Stimulated activated CD8-positive, alpha-beta memory T cell treated with anti-CD3 and anti-CD28 coated beads, Interleukin-12 subunit alpha, Interleukin-12 subunit beta, amount 100 ng/mL, for 24 hours (primary cell): Measurements from ENCODE around the gene ZGRF1.
"Not testable (repeated sequence)": the region's sequence is repeated elsewhere in the genome, so short reads cannot be mapped to it uniquely, and the experiment has no call there.

Experiments
- DNase-seq: peaks from one replicate; pipeline ENCODE4 v3.0.0-alpha.2; 2020; ENCODE audit errors: extremely low read depth

Gene ZGRF1

GRCh38 chr4:112557676-112558411, 78.9 kb downstream of the ZGRF1 start:
- DNase-seq, result no peak

- DNase-seq, result not testable (repeated sequence)
Measured at GRCh38 chr4:112554271-112554670, 82.4 kb downstream of the ZGRF1 start.

- no peak for DNase-seq
Measured at GRCh38 chr4:112552668-112553067, 84.0 kb downstream of the ZGRF1 start.

GRCh38 chr4:112550728-112551127, 86.0 kb downstream of the ZGRF1 start:
- DNase-seq, result no peak

- DNase-seq, result no peak
Measured at GRCh38 chr4:112546476-112546875, 90.2 kb downstream of the ZGRF1 start.

GRCh38 chr4:112545346-112545745, 91.4 kb downstream of the ZGRF1 start:
- no peak for DNase-seq

- no peak for DNase-seq
Measured at GRCh38 chr4:112540695-112541094, 96.0 kb downstream of the ZGRF1 start.

GRCh38 chr4:112536123-112536522, 100.6 kb downstream of the ZGRF1 start:
- no peak for DNase-seq

- DNase-seq, result no peak
Measured at GRCh38 chr4:112532267-112532666, 104.4 kb downstream of the ZGRF1 start.

GRCh38 chr4:112531146-112531545, 105.6 kb downstream of the ZGRF1 start:
- no peak for DNase-seq

GRCh38 chr4:112526061-112526460, 110.6 kb downstream of the ZGRF1 start:
- DNase-seq, result no peak

- peak; percentile 41 for DNase-seq
Measured at GRCh38 chr4:112523764-112524505, 112.8 kb downstream of the ZGRF1 start.

GRCh38 chr4:112523008-112523721, 113.5 kb downstream of the ZGRF1 start:
- no peak for DNase-seq

GRCh38 chr4:112522431-112522830, 114.3 kb downstream of the ZGRF1 start:
- not testable (repeated sequence) for DNase-seq

GRCh38 chr4:112521123-112522023, 115.3 kb downstream of the ZGRF1 start:
- DNase-seq, result no peak

GRCh38 chr4:112520598-112521122, 116.0 kb downstream of the ZGRF1 start:
- no peak for DNase-seq

GRCh38 chr4:112519689-112520597, 116.8 kb downstream of the ZGRF1 start:
- no peak for DNase-seq

- DNase-seq, result no peak
Measured at GRCh38 chr4:112518675-112519074, 118.0 kb downstream of the ZGRF1 start.

GRCh38 chr4:112517911-112518310, 118.8 kb downstream of the ZGRF1 start:
- no peak for DNase-seq

GRCh38 chr4:112517067-112517634, 119.6 kb downstream of the ZGRF1 start:
- DNase-seq, result no peak
